ENCODE measurements around the gene MTR.

- TF ChIP-seq CTCF (IDR thresholded peaks at IDR 0.05): no peak
- no peak for TF ChIP-seq ZFX (IDR thresholded peaks at IDR 0.05; ENCODE audit: borderline replicate concordance)
Measured at GRCh38 chr1:236930503-236930902, 135.4 kb downstream of the MTR start.
